Calu3 (cell line): ENCODE results near the gene KCNK5. TPM values are rescaled to one million over a fixed set of nuclear protein-coding genes. Genes with fewer than 3 reads are reported as not detected.

Experiments
- BruUV-seq: library from RNA; stranded (reverse); fragments of 400-500 nt; replicated peaks from 2 replicates; lab custom pipeline; 2021; lab: Mats Ljungman, UMichigan
- CTCF ChIA-PET: fragments of 300-600 bp; sonication (Branson Sonifier 250); formaldehyde crosslinking; loops from one replicate; lab custom pipeline; 2022; ENCODE audit warnings: antibody characterized with exemption; lab: Charles Lee
- DNase-seq: peaks from one replicate; pipeline ENCODE4 v3.0.0; 2022
- H3K27ac Mint-ChIP-seq: one replicate; pipeline ENCODE4 v1.8.0; 2022; ENCODE audit warnings: mixed read lengths; ENCODE audit not compliant: unreplicated experiment
- H3K27me3 Mint-ChIP-seq: one replicate; pipeline ENCODE4 v1.8.0; 2022; ENCODE audit warnings: mixed read lengths; ENCODE audit not compliant: unreplicated experiment
- H3K36me3 Mint-ChIP-seq: one replicate; pipeline ENCODE4 v1.8.0; 2022; ENCODE audit warnings: mild to moderate bottlenecking, moderate library complexity, mixed read lengths; ENCODE audit not compliant: insufficient read depth, unreplicated experiment
- H3K4me1 Mint-ChIP-seq: one replicate; pipeline ENCODE4 v1.8.0; 2022; ENCODE audit warnings: mild to moderate bottlenecking, low read depth, mixed read lengths; ENCODE audit not compliant: unreplicated experiment
- H3K4me3 Mint-ChIP-seq: one replicate; pipeline ENCODE4 v1.8.0; 2022; ENCODE audit warnings: mild to moderate bottlenecking, low read depth, moderate library complexity, mixed read lengths; ENCODE audit not compliant: unreplicated experiment
- H3K9me3 Mint-ChIP-seq: one replicate; pipeline ENCODE4 v1.8.0; 2022; ENCODE audit warnings: low read depth, mixed read lengths; ENCODE audit not compliant: unreplicated experiment
- intact Hi-C: fragments of 100-400 bp; cut with micrococcal nuclease; formaldehyde crosslinking; loops from one replicate; pipeline ENCODE4 v1.10.0; 2022; ENCODE audit not compliant: unreplicated experiment
- total RNA-seq: library from RNA; stranded (reverse); gene quantifications from 2 replicates; pipeline ENCODE4 v1.2.3, GENCODE V29; 2022
- TF ChIP-seq, protein P1 (sequence below): fragments of 200-600 bp; IDR thresholded peaks from one replicate; pipeline ENCODE4 v1.8.0; 2022; ENCODE audit warnings: antibody characterized with exemption; ENCODE audit not compliant: unreplicated experiment

KCNK5 gene
- total RNA-seq, 1 experiment from 2014 or later, result 62.4 TPM

DNA sequence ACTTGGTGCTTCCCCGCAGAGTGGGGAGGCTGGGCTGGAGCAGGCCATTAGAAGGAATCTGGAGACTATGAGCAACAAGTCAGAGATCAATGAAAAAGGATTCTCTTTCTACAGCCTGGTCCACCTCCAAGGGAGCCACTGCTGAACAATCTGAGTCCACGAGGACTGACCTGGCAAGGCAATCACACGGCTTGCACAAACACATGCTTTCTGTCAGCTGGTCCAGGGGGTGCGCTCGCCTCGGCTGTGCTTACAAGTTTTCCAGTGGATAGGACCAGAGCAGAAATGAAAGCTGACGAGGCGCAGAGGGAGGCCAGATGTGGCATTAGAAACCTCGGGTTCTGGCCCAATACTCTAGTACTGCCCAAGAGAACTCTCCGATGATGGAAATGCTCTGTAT, 18.1 kb downstream of the KCNK5 start:
- intact Hi-C loops, result no loop called here
- TF ChIP-seq, protein P1, sequence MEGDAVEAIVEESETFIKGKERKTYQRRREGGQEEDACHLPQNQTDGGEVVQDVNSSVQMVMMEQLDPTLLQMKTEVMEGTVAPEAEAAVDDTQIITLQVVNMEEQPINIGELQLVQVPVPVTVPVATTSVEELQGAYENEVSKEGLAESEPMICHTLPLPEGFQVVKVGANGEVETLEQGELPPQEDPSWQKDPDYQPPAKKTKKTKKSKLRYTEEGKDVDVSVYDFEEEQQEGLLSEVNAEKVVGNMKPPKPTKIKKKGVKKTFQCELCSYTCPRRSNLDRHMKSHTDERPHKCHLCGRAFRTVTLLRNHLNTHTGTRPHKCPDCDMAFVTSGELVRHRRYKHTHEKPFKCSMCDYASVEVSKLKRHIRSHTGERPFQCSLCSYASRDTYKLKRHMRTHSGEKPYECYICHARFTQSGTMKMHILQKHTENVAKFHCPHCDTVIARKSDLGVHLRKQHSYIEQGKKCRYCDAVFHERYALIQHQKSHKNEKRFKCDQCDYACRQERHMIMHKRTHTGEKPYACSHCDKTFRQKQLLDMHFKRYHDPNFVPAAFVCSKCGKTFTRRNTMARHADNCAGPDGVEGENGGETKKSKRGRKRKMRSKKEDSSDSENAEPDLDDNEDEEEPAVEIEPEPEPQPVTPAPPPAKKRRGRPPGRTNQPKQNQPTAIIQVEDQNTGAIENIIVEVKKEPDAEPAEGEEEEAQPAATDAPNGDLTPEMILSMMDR, result no peak

DNA sequence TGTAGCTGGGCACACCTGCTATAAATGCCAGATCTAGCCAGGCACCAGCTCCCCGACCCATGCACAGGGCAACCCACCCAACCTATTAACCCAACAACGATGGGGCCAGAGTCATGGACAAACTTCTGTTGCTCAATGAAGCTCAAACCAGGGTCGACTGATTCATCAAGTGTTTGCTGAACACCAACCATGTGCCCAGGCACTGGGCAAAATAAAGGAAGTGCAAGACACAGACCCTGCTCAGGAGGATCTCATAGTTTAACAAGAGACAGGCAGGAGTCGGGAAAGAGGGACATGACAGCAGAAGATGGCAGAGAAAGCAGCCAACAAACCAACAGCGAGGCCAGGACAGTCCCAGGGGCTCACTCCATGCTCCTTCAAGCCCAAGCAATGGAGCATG, 18.8 kb downstream of the KCNK5 start:
- Mint-ChIP-seq H3K4me3 (peak overlapping the region; percentile 33), H3K4me1 (peaks cover 95% of the 10 kb centered on the region), H3K36me3 (peaks cover 88% of the 10 kb centered on the region), H3K27ac (peak overlapping the region; percentile 57), H3K27me3 (no peaks in the 10 kb centered on the region), H3K9me3 (no peaks in the 10 kb centered on the region)
- BruUV-seq, result no TSS peak
- intact Hi-C loops, result no loop called here
- DNase-seq, result no peak
- CTCF ChIA-PET, result interaction anchor here (0.7 kb wide), 1 partner anchor 13 kb away, joined by 3 read pairs; no protein-coding TSS in a partner anchor
- TF ChIP-seq, protein P1, result no peak

More for the DNA sequence above, 18.1 kb downstream of the KCNK5 start:
- peaks cover 95% of the 10 kb centered on the region for H3K4me1 Mint-ChIP-seq
- H3K27me3 Mint-ChIP-seq, result no peaks in the 10 kb centered on the region
- no TSS peak for BruUV-seq
- DNase-seq, result no peak
- CTCF ChIA-PET, result no interaction called here
- H3K4me3 Mint-ChIP-seq, result no peak overlapping the region
- no peaks in the 10 kb centered on the region for H3K9me3 Mint-ChIP-seq
- H3K36me3 Mint-ChIP-seq, result peaks cover 88% of the 10 kb centered on the region
- peak overlapping the region; percentile 57 for H3K27ac Mint-ChIP-seq

DNA sequence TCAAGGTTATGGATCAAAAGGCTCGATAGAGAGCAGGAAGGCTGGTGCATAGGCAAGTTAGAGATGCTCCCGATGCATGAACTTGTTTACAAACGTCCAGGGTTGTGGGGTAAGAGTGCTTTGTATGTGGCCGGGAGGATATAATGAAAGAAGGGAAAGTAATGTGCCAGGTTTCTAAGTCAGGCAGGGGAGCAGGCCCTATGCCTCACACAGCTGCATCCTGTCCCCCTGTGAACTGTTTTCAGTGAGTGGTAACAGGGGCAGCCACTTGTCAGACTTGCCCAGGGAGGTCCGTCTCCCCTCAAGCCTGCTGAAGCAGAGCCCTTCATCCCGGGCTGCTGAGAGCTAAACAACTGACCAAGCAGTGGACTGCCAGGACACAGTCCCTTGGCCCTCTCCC, 19.4 kb downstream of the KCNK5 start:
- TF ChIP-seq, protein P1, result no peak
- no TSS peak for BruUV-seq
- Mint-ChIP-seq H3K27ac (peak overlapping the region; percentile 57), H3K36me3 (peaks cover 85% of the 10 kb centered on the region), H3K4me3 (peak overlapping the region; percentile 33), H3K4me1 (peaks cover 95% of the 10 kb centered on the region), H3K9me3 (no peaks in the 10 kb centered on the region), H3K27me3 (no peaks in the 10 kb centered on the region)
- intact Hi-C loops, result no loop called here
- DNase-seq, result no peak
- CTCF ChIA-PET, result interaction anchor here (0.7 kb wide), 1 partner anchor 13 kb away, joined by 3 read pairs; no protein-coding TSS in a partner anchor

DNA sequence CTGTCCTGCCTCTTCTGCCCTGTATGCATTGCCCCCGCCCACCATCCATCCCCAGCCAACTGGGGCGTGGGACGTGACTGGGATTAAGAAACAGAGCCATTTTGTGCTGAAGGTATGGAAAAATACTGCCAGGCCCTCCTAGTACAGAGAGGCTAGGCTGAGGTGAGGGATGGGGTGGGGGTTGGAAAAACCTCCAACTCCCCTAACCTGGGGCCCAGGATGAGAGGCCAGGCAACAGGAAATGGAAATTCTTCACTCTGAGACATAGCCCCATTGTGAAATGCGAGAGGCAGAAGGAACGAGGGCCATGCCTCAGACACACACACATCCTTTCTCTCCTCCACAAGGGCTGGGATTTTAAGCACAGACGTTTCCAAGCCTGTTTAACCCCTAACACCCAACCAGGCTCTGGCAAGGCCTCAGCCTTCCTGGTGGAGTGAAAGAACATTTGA, 19.9 kb downstream of the KCNK5 start:
- Mint-ChIP-seq H3K27me3 (no peaks in the 10 kb centered on the region), H3K36me3 (peaks cover 84% of the 10 kb centered on the region), H3K4me1 (peaks cover 95% of the 10 kb centered on the region), H3K4me3 (peak overlapping the region; percentile 33), H3K9me3 (no peaks in the 10 kb centered on the region), H3K27ac (peak overlapping the region; percentile 57)
- intact Hi-C loops, result no loop called here
- DNase-seq, result peak; percentile 81
- TF ChIP-seq, protein P1, result no peak
- CTCF ChIA-PET, result interaction anchor here (1.8 to 3.6 kb wide), 2 partner anchors 10 to 96 kb away, joined by 4 to 22 read pairs; no protein-coding TSS in a partner anchor
- BruUV-seq, result no TSS peak
